Measurements from ENCODE around the gene ADORA2B.

- TF ChIP-seq FOS (IDR thresholded peaks at IDR 0.05; ENCODE audit: low read depth, low read length) (no peak), RAD21 (IDR thresholded peaks at IDR 0.05; ENCODE audit: low read length) (no peak), CTCF (conservative IDR thresholded peaks at IDR 0.05; ENCODE audit: low read depth, low read length) (no peak), MXI1 (IDR thresholded peaks at IDR 0.05; ENCODE audit: borderline replicate concordance, low read depth, low read length) (no peak), POLR2A (IDR thresholded peaks at IDR 0.05; ENCODE audit: low read depth, low read length) (no peak), USF2 (IDR thresholded peaks at IDR 0.05; ENCODE audit: low read depth, low read length) (no peak), MAFK (IDR thresholded peaks at IDR 0.05; ENCODE audit: low read depth, low read length) (no peak), CEBPB (IDR thresholded peaks at IDR 0.05; ENCODE audit: low read depth, low read length) (no peak), SMC3 (IDR thresholded peaks at IDR 0.05; ENCODE audit: low read depth, low read length) (no peak), RFX5 (IDR thresholded peaks at IDR 0.05; ENCODE audit: low read depth, low read length) (no peak), RCOR1 (IDR thresholded peaks at IDR 0.05; ENCODE audit: insufficient replicate concordance, low read length) (no peak)
Observed at GRCh38 chr17:15998031-15998562, 53.2 kb downstream of the ADORA2B start.

All from IMR-90 (cell line).